ENCODE measurements around the gene SDK2.

- TF ChIP-seq CTCF (IDR thresholded peaks at IDR 0.05) (no peak), POLR2AphosphoS5 (IDR thresholded peaks at IDR 0.05) (no peak), POLR2A (IDR thresholded peaks at IDR 0.05) (no peak)
Measured at GRCh38 chr17:73648543-73648820, 4.2 kb upstream of the SDK2 start.

All from prostate gland (tissue), 2 donors.